Measurements from ENCODE around the gene CST3. TPM values are rescaled to one million over a fixed set of nuclear protein-coding genes. Genes with fewer than 3 reads are reported as not detected.

Gene CST3
- total RNA-seq, 1 experiment from 2014 or later, result 181 TPM

DNA sequence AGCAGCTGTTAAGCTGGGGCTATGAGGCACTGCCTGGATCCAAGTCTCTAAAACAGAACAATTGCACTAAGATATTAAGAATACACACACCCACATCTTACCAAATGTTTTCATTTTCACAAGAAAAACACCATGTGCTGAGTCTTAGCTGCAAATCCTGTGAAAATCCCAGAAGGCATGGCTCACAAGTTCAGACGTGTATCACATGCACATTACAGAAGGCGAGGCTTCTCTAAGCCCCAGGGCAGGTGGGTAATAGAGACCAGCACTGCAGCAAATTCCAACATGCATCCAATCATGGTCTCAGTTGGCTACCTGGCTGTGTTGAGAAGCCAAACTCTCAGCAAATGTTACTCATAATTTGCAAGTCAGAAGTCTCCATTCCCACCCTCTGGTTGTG, 16.2 kb upstream of the CST3 start:
- Histone ChIP-seq H2AFZ (ENCODE audit: low read depth, low read length, poor library complexity, severe bottlenecking) (no peak overlapping the region), H3K4me1 (ENCODE audit: control insufficient read depth in 1 of 2, insufficient read depth in 2 of 2, low read length in 2 of 2) (no peaks in the 10 kb centered on the region), H3K36me3 (ENCODE audit: control insufficient read depth in 1 of 2, insufficient read depth in 2 of 2, low read length in 2 of 2) (no peaks in the 10 kb centered on the region), H3K9me3 (ENCODE audit: control insufficient read depth in 1 of 2, insufficient read depth in 1 of 2, low read depth in 1 of 2, low read length in 2 of 2) (no peaks in the 10 kb centered on the region), H3K9ac (ENCODE audit: low read length) (no peak overlapping the region), H4K20me1 (ENCODE audit: insufficient read depth) (no peaks in the 10 kb centered on the region), H3K4me2 (ENCODE audit: low read length) (no peak overlapping the region), H3K4me3 (replicated peaks in 1 of 2; ENCODE audit: low read depth in 1 of 2, low read length in 2 of 2) (no peak overlapping the region), H3K27ac (ENCODE audit: low read depth, low read length) (no peak overlapping the region), H3K27me3 (ENCODE audit: insufficient read depth, low read length) (no peaks in the 10 kb centered on the region), H3K79me2 (ENCODE audit: insufficient read depth, low read length) (no peaks in the 10 kb centered on the region), H3K9me2 (ENCODE audit: insufficient read depth) (no peaks in the 10 kb centered on the region)
- no peak for ATAC-seq
- CTCF ChIA-PET, result no interaction called here
- TF ChIP-seq EZH2 (IDR thresholded peaks at IDR 0.05) (no peak), ELF1 (IDR thresholded peaks at IDR 0.05; ENCODE audit: borderline replicate concordance, low read depth) (no peak), RAD21 (IDR thresholded peaks at IDR 0.05; ENCODE audit: low read depth) (no peak), POLR2AphosphoS5 (IDR thresholded peaks at IDR 0.05; ENCODE audit: low read depth, low read length) (no peak), SIN3A (IDR thresholded peaks at IDR 0.05; ENCODE audit: low read depth) (no peak)
- intact Hi-C loops (cut with micrococcal nuclease), result no loop called here
- POLR2A ChIA-PET, result no interaction called here
- no TSS peak for BruUV-seq (replicated peaks)
- RAD21 ChIA-PET (ENCODE audit: low non-redundant PET in 1 of 2, low total read pairs in 2 of 2, uncharacterized antibody in 2 of 2, unreplicated experiment in 2 of 2), result no interaction called here
- no peak for DNase-seq (ENCODE audit: low read depth, low spot score)

DNA sequence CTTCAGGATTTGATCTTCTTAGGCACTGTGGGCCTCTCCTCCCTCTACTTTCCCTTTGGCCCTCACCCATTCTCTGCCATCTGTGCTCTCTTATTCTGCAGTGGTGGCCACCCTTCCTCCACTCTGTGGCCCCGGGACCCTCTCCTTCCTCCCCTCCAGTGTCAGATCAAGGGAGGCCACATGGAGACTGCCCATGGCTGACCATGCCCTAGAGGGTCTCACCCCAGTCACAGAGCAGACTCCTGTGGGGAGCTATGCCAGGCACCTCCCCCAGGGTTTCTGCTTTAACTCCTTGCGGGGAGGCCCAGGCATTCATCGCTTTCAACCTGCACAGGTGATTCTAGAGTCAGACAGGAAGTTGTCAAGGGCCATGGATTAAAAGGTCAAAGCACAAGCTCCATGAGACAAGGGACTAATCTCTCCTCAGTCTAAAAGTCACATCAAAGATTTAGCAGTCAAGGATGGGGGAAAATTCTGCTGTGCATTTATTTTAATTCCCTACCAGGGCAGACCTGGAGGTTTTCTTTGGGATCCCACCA, 15.7 kb upstream of the CST3 start:
- H2AFZ ChIP-seq (ENCODE audit: low read depth, low read length, poor library complexity, severe bottlenecking), result no peak overlapping the region
- no peak overlapping the region for H3K4me2 ChIP-seq (ENCODE audit: low read length)
- no peak overlapping the region for H3K9ac ChIP-seq (ENCODE audit: low read length)
- H4K20me1 ChIP-seq (ENCODE audit: insufficient read depth), result no peaks in the 10 kb centered on the region
- CTCF ChIA-PET, result no interaction called here
- ATAC-seq, result no peak
- RAD21 ChIA-PET (ENCODE audit: low non-redundant PET in 1 of 2, low total read pairs in 2 of 2, uncharacterized antibody in 2 of 2, unreplicated experiment in 2 of 2), result no interaction called here
- DNase-seq (ENCODE audit: low read depth, low spot score), result no peak
- H3K4me3 ChIP-seq (replicated peaks in 1 of 2; ENCODE audit: low read depth in 1 of 2, low read length in 2 of 2), result no peak overlapping the region
- H3K9me2 ChIP-seq (ENCODE audit: insufficient read depth), result no peaks in the 10 kb centered on the region
- no TSS peak for BruUV-seq (replicated peaks)
- TF ChIP-seq EZH2phosphoT487 (IDR thresholded peaks at IDR 0.05; ENCODE audit: borderline replicate concordance), result no peak
- no peaks in the 10 kb centered on the region for H3K4me1 ChIP-seq (ENCODE audit: control insufficient read depth in 1 of 2, insufficient read depth in 2 of 2, low read length in 2 of 2)
- POLR2A ChIA-PET, result no interaction called here
- H3K27me3 ChIP-seq (ENCODE audit: insufficient read depth, low read length), result no peaks in the 10 kb centered on the region
- no peak overlapping the region for H3K27ac ChIP-seq (ENCODE audit: low read depth, low read length)
- intact Hi-C loops (cut with micrococcal nuclease), result no loop called here
- H3K36me3 ChIP-seq (ENCODE audit: control insufficient read depth in 1 of 2, insufficient read depth in 2 of 2, low read length in 2 of 2), result no peaks in the 10 kb centered on the region
- no peaks in the 10 kb centered on the region for H3K79me2 ChIP-seq (ENCODE audit: insufficient read depth, low read length)
- no peaks in the 10 kb centered on the region for H3K9me3 ChIP-seq (ENCODE audit: control insufficient read depth in 1 of 2, insufficient read depth in 1 of 2, low read depth in 1 of 2, low read length in 2 of 2)

Measured in HCT116 (cell line).